Measurements from ENCODE around the gene SBF2.

Gene SBF2

GRCh38 chr11:10314199-10315072 is 20.4 kb upstream of the SBF2 start:
- Histone ChIP-seq H3K27ac (ENCODE audit: poor library complexity, severe bottlenecking) (no peak overlapping the region), H3K4me1 (ENCODE audit: insufficient read depth, poor library complexity, severe bottlenecking) (peaks cover 6% of the 10 kb centered on the region), H3K36me3 (ENCODE audit: low read depth) (no peaks in the 10 kb centered on the region), H3K27me3 (ENCODE audit: insufficient read depth, poor library complexity, severe bottlenecking) (no peaks in the 10 kb centered on the region), H3K9me3 (ENCODE audit: severe bottlenecking) (no peaks in the 10 kb centered on the region), H3K4me3 (ENCODE audit: severe bottlenecking) (no peak overlapping the region)
- ATAC-seq (ENCODE audit: low read depth): peak; percentile 84
- no peak for TF ChIP-seq CTCF (IDR thresholded peaks at IDR 0.05; ENCODE audit: poor library complexity, severe bottlenecking)
- DNase-seq (ENCODE audit: low spot score): no peak

- no peaks in the 10 kb centered on the region for H3K9me3 ChIP-seq (ENCODE audit: severe bottlenecking)
- TF ChIP-seq CTCF (IDR thresholded peaks at IDR 0.05; ENCODE audit: poor library complexity, severe bottlenecking): no peak
Measured at GRCh38 chr11:10311802-10312201, 17.8 kb upstream of the SBF2 start.

GRCh38 chr11:10310301-10310841 is 16.4 kb upstream of the SBF2 start:
- no peak for DNase-seq (ENCODE audit: low spot score)
- ATAC-seq (ENCODE audit: low read depth): no peak

More at GRCh38 chr11:10311802-10312201, 17.8 kb upstream of the SBF2 start:
- Histone ChIP-seq H3K27me3 (ENCODE audit: insufficient read depth, poor library complexity, severe bottlenecking) (no peaks in the 10 kb centered on the region), H3K4me1 (ENCODE audit: insufficient read depth, poor library complexity, severe bottlenecking) (peaks cover 19% of the 10 kb centered on the region), H3K36me3 (ENCODE audit: low read depth) (peaks cover 3% of the 10 kb centered on the region), H3K4me3 (ENCODE audit: severe bottlenecking) (no peak overlapping the region), H3K27ac (ENCODE audit: poor library complexity, severe bottlenecking) (no peak overlapping the region)
- ATAC-seq (ENCODE audit: low read depth) (no peak), DNase-seq (ENCODE audit: low spot score) (no peak)

GRCh38 chr11:10309163-10310093 is 15.4 kb upstream of the SBF2 start:
- H3K27ac ChIP-seq (ENCODE audit: poor library complexity, severe bottlenecking): peak overlapping the region; percentile 96
- TF ChIP-seq CTCF (IDR thresholded peaks at IDR 0.05; ENCODE audit: poor library complexity, severe bottlenecking): no peak
- no peaks in the 10 kb centered on the region for H3K9me3 ChIP-seq (ENCODE audit: severe bottlenecking)
- H3K27me3 ChIP-seq (ENCODE audit: insufficient read depth, poor library complexity, severe bottlenecking): no peaks in the 10 kb centered on the region
- peaks cover 19% of the 10 kb centered on the region for H3K4me1 ChIP-seq (ENCODE audit: insufficient read depth, poor library complexity, severe bottlenecking)
- ATAC-seq (ENCODE audit: low read depth): peak; percentile 11; the same call in 2 of the 3 replicates
- H3K4me3 ChIP-seq (ENCODE audit: severe bottlenecking): no peak overlapping the region
- DNase-seq (ENCODE audit: low spot score): peak; percentile 64
- peaks cover 11% of the 10 kb centered on the region for H3K36me3 ChIP-seq (ENCODE audit: low read depth)

More at GRCh38 chr11:10310301-10310841, 16.4 kb upstream of the SBF2 start:
- Histone ChIP-seq H3K4me1 (ENCODE audit: insufficient read depth, poor library complexity, severe bottlenecking) (peaks cover 19% of the 10 kb centered on the region), H3K27me3 (ENCODE audit: insufficient read depth, poor library complexity, severe bottlenecking) (no peaks in the 10 kb centered on the region), H3K36me3 (ENCODE audit: low read depth) (peaks cover 11% of the 10 kb centered on the region), H3K27ac (ENCODE audit: poor library complexity, severe bottlenecking) (no peak overlapping the region), H3K4me3 (ENCODE audit: severe bottlenecking) (no peak overlapping the region), H3K9me3 (ENCODE audit: severe bottlenecking) (no peaks in the 10 kb centered on the region)
- TF ChIP-seq CTCF (IDR thresholded peaks at IDR 0.05; ENCODE audit: poor library complexity, severe bottlenecking): no peak
